Stimulated activated CD4-positive, alpha-beta T cell treated with anti-CD3 and anti-CD28 coated beads, Interleukin-15, amount 100 ng/mL, for 24 hours (primary cell): ENCODE data around the gene SPANXN4.

ENCODE experiments used
- DNase-seq: peaks from one replicate; pipeline ENCODE4 v3.0.0-alpha.2; 2020

SPANXN4 gene

GRCh38 chrX:143025628-143026027 lies at the start of gene SPANXN4:
SPANXN4 (plus strand) TSS chrX:143025928; CDS start chrX:143026015, 87 bp downstream.
- DNase-seq, result no peak

DNA sequence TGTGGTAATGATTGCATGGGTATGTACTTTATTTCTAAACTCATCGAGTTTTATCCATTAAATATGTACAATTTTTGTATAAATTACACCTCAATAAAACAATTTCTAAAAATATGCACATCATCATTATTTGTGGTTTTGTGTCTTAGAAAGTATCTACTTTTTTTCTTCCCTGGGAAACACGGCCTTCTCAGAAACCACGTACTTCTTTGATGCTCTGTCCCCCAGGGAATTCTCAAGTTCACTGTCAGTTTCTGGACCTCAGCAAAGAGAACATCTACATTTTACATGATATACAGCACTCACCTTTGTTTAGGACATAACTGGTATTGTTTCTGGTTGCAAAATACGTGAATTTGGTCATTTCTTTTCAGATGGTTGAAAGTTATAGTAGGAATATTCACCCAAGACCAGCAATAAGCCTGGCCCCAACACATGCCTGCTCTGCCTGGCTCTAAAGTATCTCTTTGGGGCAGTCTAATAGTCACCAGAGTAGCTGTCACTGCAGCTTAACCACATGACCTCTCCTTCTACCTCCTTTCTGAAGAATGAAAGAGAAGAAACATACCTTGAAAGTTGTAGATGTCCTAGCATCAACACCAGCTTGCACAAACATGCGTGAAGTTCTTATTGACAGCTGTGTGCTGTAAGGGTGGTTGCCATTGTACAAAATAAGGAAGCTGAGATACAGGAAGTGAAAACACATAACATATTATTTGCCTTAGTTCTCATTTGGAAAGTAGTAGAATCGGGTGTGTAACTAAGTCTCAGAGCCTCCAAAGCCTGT lies 48.4 kb upstream of the SPANXN4 start:
- no peak for DNase-seq

DNA sequence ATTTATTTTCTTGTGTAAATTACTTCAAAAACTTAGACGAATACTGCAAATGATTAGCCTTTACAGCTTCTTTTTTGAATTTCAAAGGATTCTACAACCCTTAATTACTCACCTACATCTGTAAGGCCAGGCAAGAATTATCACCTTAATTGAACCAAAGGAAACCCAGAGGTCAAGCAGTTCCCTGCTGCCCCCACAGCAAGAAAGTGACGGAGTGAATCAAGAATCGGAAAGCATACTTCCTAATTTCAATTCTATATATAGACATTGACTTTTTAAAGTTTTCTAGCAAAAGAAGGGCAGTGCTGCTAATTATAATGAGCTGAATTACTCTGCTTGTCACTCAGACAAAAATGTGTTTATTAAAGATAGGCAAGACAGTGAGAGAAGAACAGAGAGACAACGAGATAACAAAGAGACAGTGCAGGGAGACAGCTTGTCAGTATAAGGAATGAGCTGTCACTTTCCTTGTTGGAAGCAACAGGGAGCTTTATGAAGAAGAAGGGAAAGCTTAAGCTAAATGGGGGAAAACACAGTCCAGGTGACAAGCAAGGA lies 47.5 kb upstream of the SPANXN4 start:
- DNase-seq, result no peak

DNA sequence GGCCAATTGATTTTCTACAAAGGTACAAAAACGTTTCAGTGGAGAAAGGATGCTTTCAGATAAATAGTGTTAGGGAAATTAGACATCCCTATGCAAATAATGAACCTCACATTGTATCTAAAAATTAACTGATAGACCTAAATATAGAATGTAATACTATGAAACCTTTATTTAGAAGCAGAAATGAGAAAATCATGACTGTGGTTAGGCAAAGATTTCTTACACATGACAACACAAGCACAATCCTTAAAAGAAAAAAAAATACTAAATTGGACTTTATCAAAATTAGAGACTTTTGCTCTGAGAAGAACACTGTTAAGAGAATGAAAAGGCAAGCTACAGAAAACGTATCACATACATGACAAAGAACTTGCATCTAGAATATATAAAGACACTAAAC lies 43.0 kb upstream of the SPANXN4 start:
- DNase-seq, result no peak

GRCh38 chrX:142994988-142995387 lies 30.7 kb upstream of the SPANXN4 start:
- DNase-seq, result no peak

DNA sequence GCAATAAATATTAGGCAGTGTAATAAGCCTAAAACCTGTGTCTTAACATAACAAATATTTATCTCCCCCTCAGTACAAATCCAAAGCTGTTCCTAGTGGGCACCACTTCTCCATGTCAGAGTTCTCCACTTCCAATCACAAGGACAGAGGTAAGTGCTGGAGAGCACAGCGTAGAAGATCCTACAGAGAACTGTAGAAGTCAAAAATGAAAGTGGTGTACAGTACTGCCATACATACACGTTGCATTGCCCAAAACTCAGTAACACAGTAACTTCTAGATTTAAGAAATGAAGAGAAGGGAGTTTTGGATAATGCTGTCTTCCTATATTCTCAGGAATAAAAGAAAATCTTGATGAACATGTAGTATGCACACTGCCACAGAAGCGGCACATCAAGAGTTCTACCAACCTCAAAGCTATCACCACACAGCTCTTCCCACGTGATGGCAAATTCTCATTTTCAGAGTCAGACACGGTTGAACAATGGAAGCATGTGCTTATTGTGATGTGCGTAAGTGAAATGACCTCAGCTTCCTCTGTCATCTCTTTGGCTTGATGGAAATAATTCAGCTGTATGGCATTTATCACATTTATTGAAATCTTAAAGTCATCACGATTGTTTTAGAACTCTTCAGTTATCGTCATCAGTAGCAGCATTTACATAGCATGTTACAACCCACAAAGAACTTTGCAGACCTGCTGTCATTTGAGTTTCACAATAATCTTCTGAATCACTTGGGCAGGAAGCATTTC lies 27.1 kb upstream of the SPANXN4 start:
- DNase-seq, result no peak

GRCh38 chrX:142999199-142999701 lies 26.5 kb upstream of the SPANXN4 start:
- no peak for DNase-seq

DNA sequence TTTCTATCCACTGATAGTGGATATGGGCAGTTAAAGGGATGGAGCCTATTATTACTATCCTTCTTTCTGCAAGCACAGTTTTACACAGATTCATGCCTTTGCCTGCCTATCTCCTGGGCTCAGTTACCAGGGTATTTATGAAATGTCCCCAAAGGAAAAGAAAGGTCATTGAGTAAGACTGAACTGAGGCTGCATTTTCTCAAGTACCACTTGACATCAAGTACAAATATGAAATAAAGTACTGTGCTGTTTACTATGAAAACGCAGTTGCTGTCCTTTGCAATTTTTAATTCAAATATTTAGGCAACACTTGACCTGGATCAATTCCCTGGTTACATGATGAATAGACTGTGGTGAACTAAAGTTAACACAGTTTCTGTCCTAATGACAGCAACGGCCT lies 23.5 kb upstream of the SPANXN4 start:
- no peak for DNase-seq

- DNase-seq, result no peak
Observed at GRCh38 chrX:143017272-143017671, 8.5 kb upstream of the SPANXN4 start.

- no peak for DNase-seq
Observed at GRCh38 chrX:143027275-143027674, 1.5 kb downstream of the SPANXN4 start.

GRCh38 chrX:143047511-143047910 lies 21.8 kb downstream of the SPANXN4 start:
- DNase-seq, result no peak

DNA sequence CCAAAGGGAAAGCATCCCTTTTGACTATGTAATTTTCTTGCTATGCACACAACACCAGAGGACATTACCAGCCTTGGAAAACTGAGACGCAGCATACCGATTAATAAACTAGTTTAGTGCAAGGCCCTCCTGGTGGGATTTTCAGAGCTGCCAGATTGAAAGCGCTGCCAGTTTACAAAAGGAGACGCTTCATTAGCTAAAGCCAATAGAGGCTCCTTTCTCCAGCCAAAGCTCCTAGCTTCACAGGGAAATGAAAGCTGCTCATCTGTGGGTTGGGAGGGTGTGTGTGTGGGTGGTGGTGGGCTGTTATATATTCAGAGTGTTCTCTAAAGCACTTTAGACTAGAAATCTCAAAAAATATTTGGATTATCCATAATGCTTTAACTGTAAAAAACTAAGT lies 32.4 kb downstream of the SPANXN4 start:
- no peak for DNase-seq

- no peak for DNase-seq
Observed at GRCh38 chrX:143081231-143081630, 55.5 kb downstream of the SPANXN4 start.

- no peak for DNase-seq
Observed at GRCh38 chrX:143082537-143082936, 56.8 kb downstream of the SPANXN4 start.
